ENCODE data around the gene FBXL20. TPM values are rescaled to one million over a fixed set of nuclear protein-coding genes. Genes with fewer than 3 reads are reported as not detected.

The FBXL20 gene
- total RNA-seq, 1 donor from 2014 or later, result 27.1 TPM

- Histone ChIP-seq H3K4me3 (no peak overlapping the region), H3K27me3 (no peaks in the 10 kb centered on the region), H3K9me3 (no peaks in the 10 kb centered on the region), H3K4me1 (no peaks in the 10 kb centered on the region), H3K36me3 (peaks cover 87 to 96% of the 10 kb centered on the region in 2 donors), H3K27ac (no peak overlapping the region)
- no peak for DNase-seq (ENCODE audit: low spot score in 2 of 2)
- intact Hi-C loops (cut with DNase I), result no loop called here
- no peak for TF ChIP-seq CTCF (IDR thresholded peaks at IDR 0.05)
Observed at GRCh38 chr17:39429600-39429999, 28.2 kb upstream of the FBXL20 start.

- Histone ChIP-seq H3K4me3 (no peak overlapping the region), H3K9me3 (no peaks in the 10 kb centered on the region), H3K36me3 (peaks cover 67 to 77% of the 10 kb centered on the region in 2 donors), H3K4me1 (no peaks in the 10 kb centered on the region), H3K27me3 (no peaks in the 10 kb centered on the region), H3K27ac (no peak overlapping the region)
- DNase-seq (ENCODE audit: low spot score in 2 of 2), result no peak
- intact Hi-C loops (cut with DNase I), result no loop called here
- TF ChIP-seq CTCF (IDR thresholded peaks at IDR 0.05), result no peak
Observed at GRCh38 chr17:39416141-39416540, 14.7 kb upstream of the FBXL20 start.

GRCh38 chr17:39410279-39410678, 8.9 kb upstream of the FBXL20 start:
- intact Hi-C loops (cut with DNase I), result no loop called here
- Histone ChIP-seq H3K27ac (no peak overlapping the region), H3K36me3 (peaks cover 62 to 75% of the 10 kb centered on the region in 2 donors), H3K27me3 (no peaks in the 10 kb centered on the region), H3K4me3 (no peak overlapping the region), H3K4me1 (no peaks in the 10 kb centered on the region), H3K9me3 (no peaks in the 10 kb centered on the region)
- TF ChIP-seq CTCF (IDR thresholded peaks at IDR 0.05), result no peak
- DNase-seq (ENCODE audit: low spot score in 2 of 2), result no peak

- no peak overlapping the region for H3K4me3 ChIP-seq
- TF ChIP-seq CTCF (IDR thresholded peaks at IDR 0.05), result no peak
- no peak for DNase-seq (ENCODE audit: low spot score in 2 of 2)
- H3K4me1 ChIP-seq, result no peaks in the 10 kb centered on the region
- no peaks in the 10 kb centered on the region for H3K27me3 ChIP-seq
- H3K36me3 ChIP-seq, result peaks cover 47 to 64% of the 10 kb centered on the region in 2 donors
- intact Hi-C loops (cut with DNase I), result no loop called here
- H3K9me3 ChIP-seq, result no peaks in the 10 kb centered on the region
- no peak overlapping the region for H3K27ac ChIP-seq
Observed at GRCh38 chr17:39408360-39408759, 6.9 kb upstream of the FBXL20 start.

- Histone ChIP-seq H3K27ac (no peak overlapping the region), H3K9me3 (no peaks in the 10 kb centered on the region), H3K4me1 (no peaks in the 10 kb centered on the region), H3K4me3 (no peak overlapping the region), H3K36me3 (peaks cover 42 to 53% of the 10 kb centered on the region in 2 donors), H3K27me3 (no peaks in the 10 kb centered on the region)
- intact Hi-C loops (cut with DNase I), result no loop called here
- no peak for TF ChIP-seq CTCF (IDR thresholded peaks at IDR 0.05)
- DNase-seq (ENCODE audit: low spot score in 2 of 2), result no peak
Observed at GRCh38 chr17:39406951-39407350, 5.5 kb upstream of the FBXL20 start.

- H3K4me3 ChIP-seq, result no peak overlapping the region
- H3K9me3 ChIP-seq, result no peaks in the 10 kb centered on the region
- intact Hi-C loops (cut with DNase I), result no loop called here
- no peak for TF ChIP-seq CTCF (IDR thresholded peaks at IDR 0.05)
- H3K4me1 ChIP-seq, result no peaks in the 10 kb centered on the region
- H3K36me3 ChIP-seq, result peaks cover 27 to 38% of the 10 kb centered on the region in 2 donors
- DNase-seq (ENCODE audit: low spot score in 2 of 2), result no peak
- H3K27ac ChIP-seq, result no peak overlapping the region
- H3K27me3 ChIP-seq, result no peaks in the 10 kb centered on the region
Observed at GRCh38 chr17:39405436-39405835, 4.0 kb upstream of the FBXL20 start.
